OCI-LY3 (cell line): ENCODE results near the gene KAT7.

ENCODE experiments used
- H2AFZ ChIP-seq: fragments of 200-600, 300-600 bp; shearing (Covaris generic); 2 replicates; pipeline ENCODE4 v1.6.0; 2014; ENCODE audit warnings: antibody characterized with exemption, low read depth, low read length
- H3K27ac ChIP-seq: fragments of 200-600, 300-600 bp; sonication (generic); 2 replicates; pipeline ENCODE4 v1.5.1; 2014; ENCODE audit warnings: mild to moderate bottlenecking, low read length, moderate library complexity, mixed read lengths
- H3K27me3 ChIP-seq: fragments of 200-600, 300-600 bp; sonication (generic); 2 replicates; pipeline ENCODE4 v1.6.1; 2014; ENCODE audit warnings: low read depth, low read length, mixed read lengths
- H3K36me3 ChIP-seq: fragments of 200-600, 300-600 bp; sonication (generic); replicated peaks from 2 replicates; pipeline ENCODE3; 2014; ENCODE audit warnings: low read depth, low read length, mixed read lengths
- H3K4me1 ChIP-seq: fragments of 300-600, 200-600 bp; sonication (generic); 2 replicates; pipeline ENCODE4 v1.6.1; 2014; ENCODE audit warnings: low read length, mixed read lengths
- H3K4me2 ChIP-seq: fragments of 200-600, 300-600 bp; sonication (generic); 2 replicates; pipeline ENCODE4 v1.6.1; 2014; ENCODE audit warnings: low read length, mixed read lengths
- H3K4me3 ChIP-seq: fragments of 300-600, 200-600 bp; sonication (generic); 2 replicates; pipeline ENCODE4 v1.5.1; 2014; ENCODE audit warnings: antibody characterized with exemption, mild to moderate bottlenecking, low read length, moderate library complexity
- H3K79me2 ChIP-seq: fragments of 300-600, 200-600 bp; shearing (Covaris generic); 2 replicates; pipeline ENCODE4 v1.6.1; 2014; ENCODE audit warnings: mild to moderate bottlenecking, low read length, mixed read lengths
- H3K9ac ChIP-seq: fragments of 300-600, 200-600 bp; shearing (Covaris generic); 2 replicates; pipeline ENCODE4 v1.6.0; 2014; ENCODE audit warnings: mild to moderate bottlenecking, low read length, moderate library complexity
- H3K9me3 ChIP-seq: fragments of 200-600, 300-600 bp; shearing (Covaris generic); 2 replicates; pipeline ENCODE4 v1.6.1; 2014; ENCODE audit warnings: low read length, mixed read lengths; ENCODE audit not compliant: insufficient read depth
- H4K20me1 ChIP-seq: fragments of 200-600, 300-600 bp; sonication (generic); 2 replicates; pipeline ENCODE4 v1.6.1; 2016; ENCODE audit warnings: low read length, mixed read lengths; ENCODE audit not compliant: insufficient read depth
- EZH2phosphoT487 ChIP-seq: fragments of 200-600 bp; shearing (Covaris generic); IDR thresholded peaks from 2 replicates; pipeline ENCODE4 v1.6.1; 2018; ENCODE audit warnings: antibody characterized with exemption, mixed run types, low read depth
- TF ChIP-seq, protein P1 (sequence below): fragments of 200-600, 300-600 bp; sonication (generic); IDR thresholded peaks from 2 replicates; pipeline ENCODE4 v1.5.1; 2014; ENCODE audit warnings: antibody characterized with exemption, low read length, low read depth

KAT7 gene

DNA sequence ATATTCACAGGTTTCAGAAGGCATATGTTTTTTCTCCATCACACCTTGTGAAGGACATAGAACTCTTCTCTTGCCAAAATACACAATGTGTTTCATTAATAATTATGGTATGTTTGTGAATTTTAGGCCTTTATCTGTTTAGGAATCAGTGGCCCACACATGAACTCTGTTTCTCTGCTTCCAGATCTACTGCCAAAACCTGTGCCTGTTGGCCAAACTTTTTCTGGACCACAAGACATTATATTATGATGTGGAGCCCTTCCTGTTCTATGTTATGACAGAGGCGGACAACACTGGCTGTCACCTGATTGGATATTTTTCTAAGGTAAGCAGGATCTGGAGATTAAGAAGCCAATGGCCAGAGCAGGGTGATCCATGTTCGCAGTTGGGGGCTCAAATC, 33.0 kb downstream of the KAT7 start:
- Histone ChIP-seq H3K27ac (no peak overlapping the region), H3K9ac (no peak overlapping the region), H3K79me2 (peaks cover 2% of the 10 kb centered on the region; the same call in 1 of the 2 replicates), H3K4me1 (no peaks in the 10 kb centered on the region), H2AFZ (no peak overlapping the region), H3K27me3 (no peaks in the 10 kb centered on the region), H4K20me1 (no peaks in the 10 kb centered on the region), H3K4me3 (no peak overlapping the region), H3K9me3 (no peaks in the 10 kb centered on the region), H3K36me3 (peaks cover 55% of the 10 kb centered on the region), H3K4me2 (no peak overlapping the region)
- TF ChIP-seq, protein P1, sequence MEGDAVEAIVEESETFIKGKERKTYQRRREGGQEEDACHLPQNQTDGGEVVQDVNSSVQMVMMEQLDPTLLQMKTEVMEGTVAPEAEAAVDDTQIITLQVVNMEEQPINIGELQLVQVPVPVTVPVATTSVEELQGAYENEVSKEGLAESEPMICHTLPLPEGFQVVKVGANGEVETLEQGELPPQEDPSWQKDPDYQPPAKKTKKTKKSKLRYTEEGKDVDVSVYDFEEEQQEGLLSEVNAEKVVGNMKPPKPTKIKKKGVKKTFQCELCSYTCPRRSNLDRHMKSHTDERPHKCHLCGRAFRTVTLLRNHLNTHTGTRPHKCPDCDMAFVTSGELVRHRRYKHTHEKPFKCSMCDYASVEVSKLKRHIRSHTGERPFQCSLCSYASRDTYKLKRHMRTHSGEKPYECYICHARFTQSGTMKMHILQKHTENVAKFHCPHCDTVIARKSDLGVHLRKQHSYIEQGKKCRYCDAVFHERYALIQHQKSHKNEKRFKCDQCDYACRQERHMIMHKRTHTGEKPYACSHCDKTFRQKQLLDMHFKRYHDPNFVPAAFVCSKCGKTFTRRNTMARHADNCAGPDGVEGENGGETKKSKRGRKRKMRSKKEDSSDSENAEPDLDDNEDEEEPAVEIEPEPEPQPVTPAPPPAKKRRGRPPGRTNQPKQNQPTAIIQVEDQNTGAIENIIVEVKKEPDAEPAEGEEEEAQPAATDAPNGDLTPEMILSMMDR, result no peak
- TF ChIP-seq EZH2phosphoT487, result no peak

GRCh38 chr17:49821916-49822315, 33.4 kb downstream of the KAT7 start:
- Histone ChIP-seq H3K36me3 (peaks cover 59% of the 10 kb centered on the region), H3K4me3 (no peak overlapping the region), H3K79me2 (peaks cover 2% of the 10 kb centered on the region; the same call in 1 of the 2 replicates), H3K9ac (no peak overlapping the region), H3K4me1 (no peaks in the 10 kb centered on the region), H3K27ac (no peak overlapping the region), H2AFZ (no peak overlapping the region), H4K20me1 (no peaks in the 10 kb centered on the region), H3K4me2 (no peak overlapping the region), H3K9me3 (no peaks in the 10 kb centered on the region), H3K27me3 (no peaks in the 10 kb centered on the region)
- TF ChIP-seq, protein P1, result no peak
- no peak for TF ChIP-seq EZH2phosphoT487

DNA sequence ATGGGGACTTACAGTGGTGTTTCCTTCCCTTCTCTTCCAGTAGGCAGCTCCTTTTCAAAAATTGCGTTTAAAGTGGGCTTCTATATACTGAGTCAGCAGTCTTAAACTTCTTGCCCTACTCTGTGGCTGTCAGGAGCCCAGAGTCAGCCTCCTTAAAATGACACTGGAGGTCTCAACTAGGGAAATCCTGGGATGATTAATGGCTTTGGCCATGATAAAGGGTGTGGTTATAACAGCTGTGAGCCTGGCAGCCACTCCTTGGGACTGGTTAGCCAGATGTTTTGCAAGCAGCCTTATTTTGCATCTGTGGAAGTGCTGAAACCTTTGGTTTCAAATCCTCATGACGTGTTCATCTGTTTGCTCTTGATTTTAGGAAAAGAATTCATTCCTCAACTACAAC, 34.3 kb downstream of the KAT7 start:
- no peaks in the 10 kb centered on the region for H4K20me1 ChIP-seq
- no peak for TF ChIP-seq EZH2phosphoT487
- TF ChIP-seq, protein P1, result no peak
- H3K27ac ChIP-seq, result no peak overlapping the region
- H3K9me3 ChIP-seq, result no peaks in the 10 kb centered on the region
- H3K79me2 ChIP-seq, result peaks cover 2% of the 10 kb centered on the region; the same call in 1 of the 2 replicates
- no peak overlapping the region for H3K9ac ChIP-seq
- no peaks in the 10 kb centered on the region for H3K27me3 ChIP-seq
- H3K4me3 ChIP-seq, result no peak overlapping the region
- H3K36me3 ChIP-seq, result peaks cover 59% of the 10 kb centered on the region
- no peaks in the 10 kb centered on the region for H3K4me1 ChIP-seq
- H2AFZ ChIP-seq, result no peak overlapping the region
- H3K4me2 ChIP-seq, result no peak overlapping the region

DNA sequence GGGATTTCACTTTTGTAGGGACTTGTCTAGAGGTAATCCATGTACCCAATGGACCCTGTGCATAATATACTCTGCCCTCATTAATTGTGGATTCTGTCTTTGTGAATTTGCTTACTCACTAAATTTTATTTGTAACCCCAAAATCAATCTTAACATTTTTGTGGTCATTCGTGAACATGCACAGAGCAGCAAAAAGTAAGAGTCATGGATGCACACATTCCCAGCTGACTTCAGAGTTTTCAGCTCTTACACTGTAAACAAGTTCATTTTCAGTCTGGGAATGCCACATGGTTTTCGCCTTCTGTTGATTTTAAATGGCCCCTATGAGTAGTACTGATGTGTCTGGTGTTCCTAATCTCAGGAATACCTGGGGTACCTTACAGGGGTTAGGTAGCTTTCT, 35.1 kb downstream of the KAT7 start:
- Histone ChIP-seq H3K36me3 (peaks cover 57% of the 10 kb centered on the region), H3K27ac (no peak overlapping the region), H3K4me3 (no peak overlapping the region), H3K4me1 (no peaks in the 10 kb centered on the region), H2AFZ (no peak overlapping the region), H3K79me2 (peaks cover 2% of the 10 kb centered on the region; the same call in 1 of the 2 replicates), H3K27me3 (no peaks in the 10 kb centered on the region), H3K9ac (no peak overlapping the region), H3K4me2 (no peak overlapping the region), H3K9me3 (no peaks in the 10 kb centered on the region), H4K20me1 (no peaks in the 10 kb centered on the region)
- TF ChIP-seq, protein P1, result no peak
- no peak for TF ChIP-seq EZH2phosphoT487
